HepG2 (cell line): ENCODE results near the gene BMP6.

Experiments used
- EZH2 ChIP-seq: conservative IDR thresholded peaks from 2 replicates; pipeline ENCODE4 v1.6.1; 2012; ENCODE audit warnings: mild to moderate bottlenecking, low read depth, low read length, moderate library complexity
- JUND ChIP-seq: sonication (generic); formaldehyde crosslinking; IDR thresholded peaks from 2 replicates; pipeline ENCODE4 v1.8.0; 2022; ENCODE audit warnings: mild to moderate bottlenecking, missing genetic modification reagents
- PITX1 ChIP-seq: sonication (generic); formaldehyde crosslinking; IDR thresholded peaks from 2 replicates; pipeline ENCODE4 v1.5.1; 2020; ENCODE audit warnings: mild to moderate bottlenecking, missing genetic modification reagents
- POLR2AphosphoS5 ChIP-seq: IDR thresholded peaks from 2 replicates; pipeline ENCODE4 v1.6.1; 2012; ENCODE audit warnings: low read depth, low read length
- ZNF235 ChIP-seq: sonication (generic); formaldehyde crosslinking; IDR thresholded peaks from 2 replicates; pipeline ENCODE4 v1.8.1; 2023; ENCODE audit warnings: mild to moderate bottlenecking, missing genetic modification reagents, borderline replicate concordance
- ZNF567 ChIP-seq: sonication (generic); formaldehyde crosslinking; IDR thresholded peaks from 2 replicates; pipeline ENCODE4 v1.8.1; 2023; ENCODE audit warnings: mild to moderate bottlenecking, missing genetic modification reagents, borderline replicate concordance

GRCh38 chr6:7912024-7912423 is 186.1 kb downstream of the BMP6 start:
- no peak for TF ChIP-seq POLR2AphosphoS5
- TF ChIP-seq JUND, result no peak
- TF ChIP-seq EZH2, result no peak
- TF ChIP-seq PITX1 (CRISPR knock-in tag), result no peak
- TF ChIP-seq ZNF235 (CRISPR knock-in tag), result no peak
- no peak for TF ChIP-seq ZNF567
